ENCODE data around the gene CDC20B.
"Not testable (repeated sequence)": the region's sequence is repeated elsewhere in the genome, so short reads cannot be mapped to it uniquely, and the experiment has no call there.

Gene CDC20B

DNA sequence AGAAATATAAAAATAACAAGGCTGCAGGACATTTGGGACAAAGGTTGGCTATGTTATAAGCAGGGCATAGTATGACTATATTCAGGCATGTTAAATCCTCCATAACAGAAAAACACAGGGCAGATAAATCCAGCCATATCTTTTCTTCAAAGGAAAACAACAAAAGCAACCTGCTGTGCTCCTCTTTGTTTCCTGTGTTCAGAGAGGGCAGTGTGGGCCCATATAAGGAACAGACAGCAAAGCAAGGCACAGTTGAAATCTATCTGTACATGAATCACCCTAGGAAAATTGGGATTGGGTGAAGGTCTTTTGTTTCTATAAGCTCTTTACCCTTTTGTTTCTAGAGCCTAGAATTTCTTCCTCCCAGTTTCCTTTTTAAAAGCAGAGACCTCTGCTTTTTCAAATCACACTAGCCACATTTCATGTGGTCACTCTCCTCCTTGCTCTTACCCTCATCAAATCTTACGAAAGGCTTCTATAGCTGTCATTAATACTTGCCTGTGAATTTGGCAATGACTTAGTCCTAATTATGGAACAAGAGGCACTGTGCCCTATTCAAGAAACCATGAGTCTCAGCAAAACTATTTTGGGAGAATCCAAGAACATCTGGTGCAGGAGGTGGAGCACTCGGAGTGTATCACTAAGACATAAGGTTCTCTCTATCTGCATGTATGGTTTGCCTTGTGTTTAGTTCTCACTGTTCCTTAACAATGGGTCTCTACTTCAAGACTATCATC, 68.8 kb downstream of the CDC20B start:
- no peak for DNase-seq

DNA sequence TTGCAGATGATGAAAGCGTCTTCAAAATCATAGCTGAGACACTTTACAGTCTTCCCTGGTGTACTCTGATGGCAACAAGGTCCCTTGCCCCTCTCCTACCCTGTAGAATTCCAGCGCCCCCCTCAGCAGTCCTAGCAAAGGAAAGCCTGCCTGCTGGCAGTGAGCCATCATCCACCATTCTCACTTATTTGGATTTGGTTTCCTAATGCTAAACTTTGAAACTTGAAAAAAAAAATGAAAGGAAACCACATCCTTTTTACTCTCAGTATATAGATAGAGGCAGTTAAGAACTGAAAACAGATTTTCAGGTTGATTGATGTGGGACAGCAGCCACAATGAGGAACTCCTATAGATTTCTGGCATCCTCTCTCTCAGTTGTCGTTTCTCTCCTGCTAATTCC, 70.6 kb downstream of the CDC20B start, which contains the start of gene GZMA:
Gene GZMA (plus strand): TSS at position 299 of the 400 bp plus-strand sequence. CDS start 37 bp downstream, at position 336.
- DNase-seq, result no peak

DNA sequence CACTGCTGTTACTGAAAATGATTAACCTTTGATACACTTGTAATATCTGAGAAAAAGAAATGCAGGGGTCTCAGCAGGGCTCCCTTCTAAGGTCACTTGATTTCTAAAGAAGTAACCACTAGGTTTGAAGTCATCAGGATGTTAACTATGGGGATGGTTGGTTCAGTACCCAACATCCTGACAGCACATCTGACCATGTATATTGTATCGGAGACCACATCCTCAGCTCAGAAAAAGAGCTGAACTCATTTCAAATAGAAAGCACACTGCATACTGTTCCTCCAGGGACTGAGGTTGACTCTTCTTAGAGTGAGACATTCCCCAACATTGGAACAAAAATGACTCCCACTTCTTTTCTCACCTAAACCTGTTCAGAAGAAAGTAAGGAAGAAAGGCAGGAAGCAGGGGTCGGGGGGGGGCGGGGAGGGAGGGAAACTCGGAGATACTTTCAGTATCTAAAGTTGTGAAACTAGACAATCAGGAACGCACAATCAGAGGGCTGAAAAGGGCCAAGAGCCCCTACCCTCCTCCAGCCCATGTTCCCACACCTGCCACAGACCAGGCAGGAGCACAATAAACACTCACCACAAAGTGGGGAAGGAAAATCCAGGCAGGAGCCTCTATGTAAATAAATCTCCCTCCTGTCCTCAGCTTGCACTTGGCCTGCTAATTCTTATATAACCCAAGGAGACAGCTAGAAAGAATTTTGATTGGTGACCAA, 71.3 kb downstream of the CDC20B start:
- DNase-seq, result no peak

DNA sequence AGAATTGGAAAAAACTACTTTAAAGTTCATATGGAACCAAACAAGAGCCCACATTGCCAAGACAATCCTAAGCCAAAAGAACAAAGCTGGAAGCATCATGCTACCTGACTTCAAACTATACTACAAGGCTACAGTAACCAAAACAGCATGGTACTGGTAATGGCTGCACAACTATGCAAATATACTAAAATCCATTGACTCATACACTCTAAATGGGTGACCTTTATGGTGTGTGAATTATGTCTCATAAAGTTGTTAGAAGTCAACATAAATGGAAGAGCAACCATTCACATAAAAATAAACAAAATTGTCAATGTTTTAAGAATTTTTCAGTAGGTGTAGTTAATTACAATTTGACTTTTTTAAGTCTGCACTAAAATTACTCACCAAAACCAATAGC, 71.8 kb downstream of the CDC20B start:
- not testable (repeated sequence) for DNase-seq

DNA sequence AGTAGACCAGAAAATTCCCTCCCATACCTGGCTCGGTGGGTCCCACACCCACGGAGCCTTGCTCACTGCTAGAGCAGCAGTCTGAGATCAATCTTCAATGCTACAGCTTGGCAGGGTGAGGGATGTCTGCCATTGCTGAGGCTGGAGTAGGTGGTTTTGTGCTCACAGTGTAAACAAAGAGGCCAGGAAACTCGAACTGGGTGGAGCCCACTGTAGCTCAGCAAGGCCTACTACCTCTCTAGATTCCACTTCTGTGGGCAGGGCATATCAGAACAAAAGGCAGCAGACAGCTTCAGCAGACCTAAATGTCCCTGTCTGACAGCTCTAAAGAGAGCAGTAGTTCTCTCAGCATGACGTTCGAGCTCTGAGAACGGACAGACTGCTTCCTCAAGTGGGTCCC, 76.1 kb downstream of the CDC20B start:
- DNase-seq, result no peak

DNA sequence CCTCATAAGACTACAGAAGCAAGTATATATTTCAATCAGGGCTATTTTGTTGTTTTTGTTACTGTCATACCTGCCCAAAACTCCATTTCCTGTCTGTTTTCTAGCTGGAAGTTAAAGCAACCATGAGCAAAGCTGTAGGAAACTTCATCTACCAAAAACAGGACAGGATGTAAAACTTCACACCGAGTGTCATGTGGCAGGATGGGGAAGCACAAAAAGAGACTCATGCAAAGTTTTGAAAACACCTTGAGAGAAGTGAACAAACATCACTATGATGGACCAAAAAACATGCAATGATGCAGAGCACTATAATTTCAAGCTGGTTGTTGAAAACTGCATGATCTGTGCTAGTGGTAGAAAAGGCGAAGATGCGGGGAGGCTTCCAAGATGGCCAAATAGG, 76.8 kb downstream of the CDC20B start:
- no peak for DNase-seq

DNA sequence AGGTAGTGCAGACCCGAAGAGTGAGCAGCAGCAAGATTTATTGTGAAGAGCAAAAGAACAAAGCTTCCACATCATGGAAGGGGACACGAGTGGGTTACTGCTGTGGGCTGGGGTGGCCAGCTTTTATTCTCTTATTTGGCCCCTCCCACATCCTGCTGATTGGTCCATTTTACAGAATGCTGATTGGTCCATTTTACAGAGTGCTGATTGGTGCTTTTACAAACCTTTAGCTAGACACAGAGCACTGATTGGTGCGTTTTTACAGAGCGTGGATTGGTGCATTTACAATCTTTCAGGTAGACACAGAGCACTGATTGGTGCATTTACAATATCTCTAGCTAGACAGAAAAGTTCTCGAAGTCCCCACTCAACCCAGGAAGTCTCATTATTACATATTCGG, 82.0 kb downstream of the CDC20B start:
- not testable (repeated sequence) for DNase-seq

DNA sequence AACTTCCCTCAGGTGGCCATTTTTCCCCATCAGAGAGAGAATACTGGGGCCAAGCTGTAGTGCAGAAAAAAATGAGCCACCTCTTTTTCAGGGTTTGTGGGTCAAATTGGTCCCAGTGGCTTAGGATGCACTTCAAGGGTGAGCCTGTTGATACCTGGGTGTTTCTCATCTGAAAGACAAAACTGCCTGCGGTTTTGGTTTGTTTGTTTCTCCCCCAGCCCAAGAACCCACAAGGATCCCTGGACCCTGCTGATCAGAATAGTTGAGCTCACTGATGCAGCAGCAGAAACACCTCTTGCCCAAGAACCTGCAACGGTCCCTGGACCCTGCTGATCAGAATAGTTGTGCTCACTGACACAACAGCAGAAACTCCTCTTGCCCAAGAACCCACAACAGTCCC, 83.7 kb downstream of the CDC20B start:
- not testable (repeated sequence) for DNase-seq

DNA sequence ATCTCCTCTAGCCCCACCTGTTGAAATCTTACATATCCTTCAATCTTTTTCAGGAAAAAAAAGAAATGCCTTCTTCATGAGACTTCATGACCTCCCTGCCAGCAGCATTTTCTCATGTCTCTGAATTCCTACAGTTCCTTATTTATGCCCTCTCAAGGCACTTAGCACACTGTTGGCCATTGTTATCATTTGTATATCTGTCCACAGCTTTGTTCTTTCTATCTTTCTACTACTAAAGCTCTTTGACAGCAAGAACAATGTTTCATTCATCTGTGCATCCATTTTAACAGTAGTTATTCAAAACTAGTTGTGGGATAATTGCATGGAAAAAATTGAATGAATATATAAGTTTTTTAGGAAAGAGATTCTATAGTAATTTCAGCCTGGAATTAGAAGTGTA, 91.4 kb downstream of the CDC20B start:
- DNase-seq, result no peak

DNA sequence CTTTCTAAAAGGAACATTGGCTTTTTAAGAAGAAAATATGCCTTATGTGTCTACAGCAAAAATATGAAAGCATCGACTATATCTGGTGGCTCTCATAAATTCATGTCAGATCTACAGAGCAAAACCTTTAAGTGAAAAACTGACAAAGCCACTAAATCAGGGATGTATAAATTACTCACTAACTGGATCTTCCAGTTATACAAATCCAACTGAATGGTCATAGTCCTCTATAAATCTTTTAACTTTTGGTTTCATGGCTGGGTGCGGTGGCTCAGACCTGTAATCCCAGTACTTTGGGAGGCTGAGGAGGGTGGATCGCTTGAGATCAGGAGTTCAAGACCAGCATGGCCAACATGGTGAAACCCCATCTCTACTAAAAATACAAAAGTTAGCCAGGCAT, 99.8 kb downstream of the CDC20B start:
- DNase-seq, result no peak

DNA sequence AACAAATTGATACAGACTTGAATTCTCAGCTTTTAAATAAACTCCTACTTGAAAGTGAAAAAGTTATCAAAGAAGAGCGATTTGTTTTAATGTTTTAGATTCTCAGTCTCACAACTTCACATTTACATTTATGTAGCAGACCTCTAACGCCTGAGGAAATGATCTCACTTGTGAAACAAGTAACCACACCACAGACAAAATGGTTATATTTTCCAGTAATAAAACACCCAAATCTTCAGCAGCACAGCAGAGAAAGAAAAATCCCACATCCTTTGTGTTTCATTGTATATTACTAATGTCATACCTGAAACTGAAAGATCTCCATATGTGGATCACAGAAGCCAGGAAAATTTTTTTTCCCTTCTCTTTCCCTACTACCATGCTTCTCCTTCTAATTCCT, 100.3 kb downstream of the CDC20B start:
- DNase-seq, result no peak

DNA sequence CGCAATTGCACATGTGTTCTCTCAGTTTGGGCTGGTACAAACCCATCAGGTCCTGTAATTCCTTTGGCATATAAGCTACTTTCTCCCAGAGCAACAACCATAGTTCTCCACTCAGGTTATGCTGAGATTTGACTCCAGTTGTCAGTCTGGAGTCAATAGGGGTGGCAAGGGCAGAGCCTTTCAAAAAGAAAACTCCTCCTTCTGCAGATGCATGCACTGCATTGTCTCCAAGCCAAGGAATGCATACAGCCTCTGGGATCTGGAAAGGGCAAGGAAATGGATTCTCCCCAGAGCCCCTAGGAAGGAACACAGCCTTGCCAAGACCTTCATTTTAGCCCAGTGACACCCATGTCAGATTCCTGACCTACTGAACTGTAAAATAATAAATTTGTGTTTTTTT, 101.6 kb downstream of the CDC20B start:
- DNase-seq, result no peak

DNA sequence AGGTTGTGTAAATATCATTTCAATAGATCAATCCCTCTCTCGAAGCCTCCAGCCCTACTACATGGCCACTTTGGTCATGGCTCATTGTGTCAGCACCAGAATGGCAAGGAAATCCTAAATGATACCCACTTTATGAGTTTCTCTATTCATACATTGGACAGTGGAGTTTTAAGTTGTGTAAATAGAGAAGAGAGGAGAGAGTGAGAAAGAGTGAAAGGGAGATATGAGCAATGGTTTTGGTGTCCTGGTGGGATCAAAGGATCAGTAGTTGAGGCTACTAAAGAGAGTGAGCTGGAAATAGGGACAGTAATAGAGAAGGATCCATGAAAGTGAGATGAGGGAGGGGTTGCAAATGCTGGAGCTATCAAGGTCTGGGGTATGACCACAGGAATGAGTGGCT, 102.0 kb downstream of the CDC20B start:
- no peak for DNase-seq

DNA sequence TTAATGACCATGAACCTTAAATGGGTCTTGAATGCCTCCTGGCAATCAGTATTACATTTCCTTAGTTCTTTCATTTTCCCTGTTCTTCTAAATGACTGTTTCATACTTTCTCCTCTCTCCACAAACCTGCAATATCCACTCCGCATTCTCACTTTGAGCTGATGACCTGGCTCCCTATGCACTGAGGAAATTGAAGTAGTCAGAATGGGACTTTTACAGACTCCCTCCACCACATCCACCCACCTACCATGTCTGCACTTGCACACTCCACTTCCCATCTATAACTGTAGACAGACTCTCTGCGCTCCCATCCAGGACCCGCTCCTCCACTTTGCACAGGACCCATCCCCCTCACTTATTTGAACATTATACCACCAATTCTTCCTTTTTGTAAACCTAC, 106.7 kb downstream of the CDC20B start:
- DNase-seq, result no peak

DNA sequence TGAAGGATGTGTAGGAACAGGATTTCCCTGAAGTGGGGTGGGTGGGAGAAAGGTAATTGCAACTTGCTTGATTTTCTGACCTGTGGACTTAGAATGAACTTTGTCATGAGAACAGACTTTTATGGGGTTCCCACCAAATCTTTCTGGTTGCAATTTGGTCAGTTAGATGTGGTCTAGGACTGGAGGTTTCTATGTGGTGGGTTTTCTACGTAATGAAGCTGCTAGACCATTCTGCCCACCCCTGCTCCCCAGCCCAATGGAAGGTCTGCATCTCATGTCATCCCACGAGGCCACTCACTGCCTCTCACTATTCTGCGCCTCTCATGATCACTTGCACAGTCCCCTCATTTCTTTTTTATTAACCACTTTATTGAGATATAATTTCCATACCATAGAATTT, 108.5 kb downstream of the CDC20B start:
- no peak for DNase-seq

DNA sequence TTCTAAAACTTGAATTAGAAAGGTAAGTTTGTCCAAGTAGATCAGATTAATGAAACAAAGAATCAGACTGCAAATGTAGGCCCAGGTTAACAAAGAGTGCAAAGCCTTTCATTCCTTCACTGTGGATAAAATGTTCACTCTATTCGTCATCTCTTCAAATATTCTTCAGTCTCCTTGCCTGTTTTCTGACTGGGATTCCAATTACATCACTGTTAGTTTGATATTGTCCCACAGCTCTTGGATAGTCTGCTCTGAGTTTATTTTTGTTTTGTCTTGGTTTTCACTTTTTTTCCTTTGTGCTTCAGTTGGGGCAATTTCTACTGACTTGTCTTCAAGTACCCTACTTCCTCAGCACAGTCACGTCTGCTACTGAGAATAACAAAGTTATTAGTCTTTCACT, 109.1 kb downstream of the CDC20B start:
- no peak for DNase-seq

DNA sequence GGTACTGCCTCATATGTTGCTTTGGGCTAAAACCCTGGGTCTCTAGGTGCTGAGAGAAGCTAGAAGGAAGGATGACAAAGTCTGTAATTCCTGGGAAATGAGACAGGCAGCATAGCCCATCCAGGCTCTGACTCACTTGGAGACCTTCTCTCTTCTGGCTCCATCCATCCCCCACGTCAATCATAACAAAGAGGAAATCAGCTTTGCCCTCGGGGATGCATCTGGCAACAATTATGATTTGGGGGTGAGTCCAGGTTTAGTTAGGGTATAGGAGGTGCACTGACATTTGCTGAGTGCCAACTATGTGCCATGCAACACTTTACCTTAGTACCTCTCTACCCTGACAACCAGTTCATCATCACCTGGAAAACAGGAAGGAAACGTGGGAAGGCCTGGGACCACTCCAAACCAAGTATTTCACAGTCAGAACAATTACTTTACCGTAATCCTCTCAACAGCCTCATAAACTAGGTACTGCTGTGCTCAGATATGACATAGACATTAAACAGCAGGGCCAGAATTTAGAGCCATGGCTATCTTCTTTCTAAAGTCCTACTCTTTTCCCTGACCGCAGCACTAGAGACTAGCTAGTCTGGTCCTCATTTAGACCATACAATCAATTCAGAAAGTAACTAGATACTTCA, 109.6 kb downstream of the CDC20B start:
- DNase-seq, result no peak

Data from GF-D8 (cell line).